Smooth muscle cell of the umbilical artery (primary cell): Measurements from ENCODE around the gene DBNDD2. TPM values are rescaled to one million over a fixed set of nuclear protein-coding genes. Genes with fewer than 3 reads are reported as not detected.

Experiments
- total RNA-seq: library from RNA; depleted of rRNA; stranded (reverse); fragments of >200 nt; gene quantifications from 2 replicates; pipeline ENCODE4 v1.2.3, GENCODE V29; 2014

DBNDD2 gene
- 0.30 and 1.2 TPM in 2 replicates for total RNA-seq

GRCh38 chr20:45407783-45408645 lies at the start of gene DBNDD2:
DBNDD2 (plus strand) TSS chr20:45408289; CDS start chr20:45408468, 179 bp downstream.

GRCh38 chr20:45362804-45363610 lies 45.1 kb upstream of the DBNDD2 start, which contains the start of gene SYS1:
SYS1 (plus strand) TSS chr20:45363156; CDS start chr20:45363532, 376 bp downstream.

GRCh38 chr20:45378191-45378590 lies 29.9 kb upstream of the DBNDD2 start, which contains the start of gene TP53TG5:
TP53TG5 (minus strand) TSS chr20:45378325; CDS start chr20:45378236, 89 bp downstream.

DNA sequence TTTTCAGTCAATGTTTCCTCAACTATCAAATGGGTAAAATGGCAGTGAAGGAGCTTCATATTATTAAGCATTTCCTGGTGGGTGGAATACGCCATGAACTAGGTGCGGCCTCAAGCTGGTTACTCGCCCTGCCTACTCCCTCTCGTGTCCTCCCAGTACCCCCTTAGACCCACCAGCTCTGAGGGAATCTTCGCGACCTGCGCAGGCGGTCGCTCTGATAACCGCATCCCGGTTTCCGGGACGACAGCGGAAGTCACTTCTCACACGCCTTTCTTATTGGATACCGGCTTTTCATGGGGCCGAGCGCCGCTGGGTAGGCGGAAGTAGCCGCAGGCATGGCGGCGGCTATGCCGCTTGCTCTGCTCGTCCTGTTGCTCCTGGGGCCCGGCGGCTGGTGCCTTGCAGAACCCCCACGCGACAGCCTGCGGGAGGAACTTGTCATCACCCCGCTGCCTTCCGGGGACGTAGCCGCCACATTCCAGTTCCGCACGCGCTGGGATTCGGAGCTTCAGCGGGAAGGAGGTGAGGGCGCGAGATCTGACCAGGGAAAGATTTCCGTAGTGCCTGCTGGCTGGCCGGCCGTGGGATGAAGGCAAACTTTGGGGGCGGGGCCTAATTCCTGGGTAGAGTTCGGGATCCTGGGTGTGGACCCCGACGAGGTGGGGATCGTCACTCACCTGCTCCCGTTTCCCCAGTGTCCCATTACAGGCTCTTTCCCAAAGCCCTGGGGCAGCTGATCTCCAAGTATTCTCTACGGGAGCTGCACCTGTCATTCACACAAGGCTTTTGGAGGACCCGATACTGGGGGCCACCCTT lies 7.9 kb downstream of the DBNDD2 start, which contains the start of gene PIGT:
TSS of gene PIGT (plus strand) at position 320 of the 816 bp plus-strand sequence. CDS start at position 336, 16 bp downstream.

Other genes with a start within 250 kb of the DBNDD2 start
- gene PI3, start 233.4 kb upstream of the DBNDD2 start, total RNA-seq, result not detected in 2 replicates
- not detected in 2 replicates for gene SEMG1, start 201.3 kb upstream of the DBNDD2 start, total RNA-seq
- not detected in 2 replicates for gene SEMG2, start 186.9 kb upstream of the DBNDD2 start, total RNA-seq
- not detected in 2 replicates for gene SLPI, start 153.7 kb upstream of the DBNDD2 start, total RNA-seq
- not detected in 2 replicates for gene RBPJL, start 101.4 kb upstream of the DBNDD2 start, total RNA-seq
- gene MATN4, start 100.0 kb upstream of the DBNDD2 start, total RNA-seq, result not detected in 2 replicates
- gene SDC4, start 59.9 kb upstream of the DBNDD2 start, total RNA-seq, result 138 and 172 TPM in 2 replicates
- gene SYS1, start 45.1 kb upstream of the DBNDD2 start, total RNA-seq, result 18.5 and 23.5 TPM in 2 replicates
- gene TP53TG5, start 30.0 kb upstream of the DBNDD2 start, total RNA-seq, result not detected in 2 replicates
- 27.6 and 40.4 TPM in 2 replicates for gene PIGT, start 7.9 kb downstream of the DBNDD2 start, total RNA-seq
- not detected in 2 replicates for gene WFDC2, start 61.5 kb downstream of the DBNDD2 start, total RNA-seq
- not detected in 2 replicates for gene SPINT3, start 107.3 kb downstream of the DBNDD2 start, total RNA-seq
- gene WFDC6, start 131.2 kb downstream of the DBNDD2 start, total RNA-seq, result not detected in 2 replicates
- not detected in 2 replicates for gene EPPIN, start 139.1 kb downstream of the DBNDD2 start, total RNA-seq
- gene WFDC8, start 171.0 kb downstream of the DBNDD2 start, total RNA-seq, result not detected in 2 replicates
- gene WFDC10A, start 221.4 kb downstream of the DBNDD2 start, total RNA-seq, result not detected in 2 replicates
- not detected in 2 replicates for gene WFDC9, start 223.0 kb downstream of the DBNDD2 start, total RNA-seq